ENCODE results near the gene UBC. TPM values are rescaled to one million over a fixed set of nuclear protein-coding genes. Genes with fewer than 3 reads are reported as not detected.

Gene UBC
- total and polyA plus RNA-seq, 9 of the 15 experiments (the other 6 are each of a cell fraction or from before 2014, with no cell fraction given) = 533 to 1,153 (median 813) TPM

GRCh38 chr12:124919521-124920352 lies 5.3 kb upstream of the UBC start:
- peak in 1 of 4 experiments; percentile 61 for DNase-seq (ENCODE audit: extremely low read depth in 1 of 4, low spot score in 3 of 4)
- ChIA-PET POLR2A (interaction anchor here (0.8 to 9.2 kb wide), 7 partner anchors 9 to 50 kb away, joined by 3 to 123 read pairs (median 5); no protein-coding TSS in a partner anchor), CTCF (ENCODE audit: low intra/inter-chr PET ratio) (no interaction called here)
- BruUV-seq (replicated peaks) = no TSS peak
- peaks cover 30 to 55% of the 10 kb centered on the region in 2 experiments for H3K4me1 ChIP-seq (replicated peaks in 1 of 2; ENCODE audit: control insufficient read depth in 2 of 2, insufficient read depth in 2 of 2, low read length in 2 of 2)
- H3K36me3 ChIP-seq (ENCODE audit: control insufficient read depth, insufficient read depth, low read length) = no peaks in the 10 kb centered on the region
- peak overlapping the region; percentile 78 for H3K4me2 ChIP-seq (ENCODE audit: insufficient read depth, low read length)
- H3K9me1 ChIP-seq (ENCODE audit: control insufficient read depth, insufficient read depth, low read length) = no peaks in the 10 kb centered on the region
- no peaks in the 10 kb centered on the region for H4K20me1 ChIP-seq (replicated peaks; ENCODE audit: control insufficient read depth, insufficient read depth, low read length)
- no peaks in the 10 kb centered on the region for H3K27me3 ChIP-seq (ENCODE audit: control insufficient read depth in 2 of 2, insufficient read depth in 2 of 2, low read length in 2 of 2)
- peaks cover 14% of the 10 kb centered on the region for H3K79me2 ChIP-seq (ENCODE audit: control insufficient read depth, insufficient read depth, low read length)
- in situ Hi-C loops (cut with MboI) = no loop called here
- peak overlapping the region; percentile 67 to 69; a peak in 3 of 4 replicates for H3K9ac ChIP-seq (ENCODE audit: insufficient read depth in 1 of 2, low read depth in 2 of 2, low read length in 2 of 2)
- intact Hi-C loops (cut with micrococcal nuclease) = no loop called here
- no peak for ATAC-seq
- H3K27ac ChIP-seq (ENCODE audit: extremely low read depth, low read depth, low read length) = peak overlapping the region; percentile 100
- FAIRE-seq = no peak
- H2AFZ ChIP-seq (ENCODE audit: low read depth, low read length) = peak overlapping the region; percentile 87
- H3K9me3 ChIP-seq (replicated peaks; ENCODE audit: control insufficient read depth, insufficient read depth, low read depth, low read length) = no peaks in the 10 kb centered on the region
- WGBS (ENCODE audit: insufficient coverage, low coverage, missing lambda C conversion rate) = 6% methylated on average over 17 of the region's 17 CpGs
- H3K4me3 ChIP-seq = peak overlapping the region; percentile 23
- peak; percentile 94 for TF ChIP-seq ATF3 (IDR thresholded peaks at IDR 0.05)
- no peak for TF ChIP-seq ATF3 (CRISPR knock-in tag; conservative IDR thresholded peaks at IDR 0.05)
- peak; percentile 76 for TF ChIP-seq SMARCE1 (IDR thresholded peaks at IDR 0.05)
- TF ChIP-seq KAT2B (IDR thresholded peaks at IDR 0.05; ENCODE audit: low read depth, low read length) = no peak
- no peak for TF ChIP-seq RBM25 (IDR thresholded peaks at IDR 0.05; ENCODE audit: low read depth, low read length, severe bottlenecking)
- TF ChIP-seq CREB1 (IDR thresholded peaks at IDR 0.05) = peak; percentile 71
- no peak for TF ChIP-seq CREB1 (CRISPR knock-in tag; IDR thresholded peaks at IDR 0.05)
- peak in 1 of 3 experiments; percentile 21 for TF ChIP-seq YY1 (IDR thresholded peaks at IDR 0.05; ENCODE audit: borderline replicate concordance in 1 of 3, control insufficient read depth in 1 of 3, extremely low read depth in 1 of 3, insufficient read depth in 3 of 3, insufficient read length in 1 of 3, insufficient replicate concordance in 2 of 3, low read depth in 1 of 3, low read length in 2 of 3)
- no peak for TF ChIP-seq POLR2AphosphoS5 (IDR thresholded peaks at IDR 0.05; ENCODE audit: control insufficient read depth, insufficient read depth, low read depth, low read length)
- TF ChIP-seq HDAC6 (IDR thresholded peaks at IDR 0.05; ENCODE audit: low read depth, low read length) = no peak
- TF ChIP-seq NR1H2 (CRISPR knock-in tag; IDR thresholded peaks at IDR 0.05) = 0 out of 2 replicates have a peak, but pooled peaks have one; percentile 45
- TF ChIP-seq PKNOX1 (IDR thresholded peaks at IDR 0.05) = peak; percentile 84
- peak; percentile 56 for TF ChIP-seq EGR1 (conservative IDR thresholded peaks at IDR 0.05)
- 0 out of 2 replicates have a peak, but pooled peaks have one; percentile 22 for TF ChIP-seq HDAC2 (IDR thresholded peaks at IDR 0.05)
- peak in 1 of 2 experiments; percentile 50; a peak in 1 of 4 replicates for TF ChIP-seq HDAC1 (IDR thresholded peaks at IDR 0.05)
- no peak for TF ChIP-seq BCL6 (CRISPR knock-in tag; IDR thresholded peaks at IDR 0.05)
- peak; percentile 41; the same call in 1 of the 2 replicates for TF ChIP-seq ATF7 (IDR thresholded peaks at IDR 0.05)
- TF ChIP-seq DACH1 (IDR thresholded peaks at IDR 0.05; ENCODE audit: partially characterized antibody) = peak; percentile 35
- peak; percentile 87 for TF ChIP-seq FOXK1 (CRISPR knock-in tag; IDR thresholded peaks at IDR 0.05; ENCODE audit: borderline replicate concordance)

All from K562 (cell line).